Astrocyte of the cerebellum (primary cell): ENCODE measurements around the gene ACOX2.
A peak's percentile ranks its signal among the peaks of the same experiment; 100 is the strongest.
"Not testable (repeated sequence)": the region's sequence is repeated elsewhere in the genome, so short reads cannot be mapped to it uniquely, and the experiment has no call there.

Experiments used
- DNase-seq: peaks from one replicate; pipeline ENCODE4 v3.0.0-alpha.2; 2011; ENCODE audit warnings: low read depth
- H3K4me3 ChIP-seq: 2 replicates; pipeline ENCODE4 v1.5.1; 2011; ENCODE audit warnings: mild to moderate bottlenecking, low read depth, low read length, moderate library complexity
- CTCF ChIP-seq: IDR thresholded peaks from 2 replicates; pipeline ENCODE4 v1.5.1; 2012; ENCODE audit warnings: low read length, low read depth, moderate library complexity, mild to moderate bottlenecking; ENCODE audit errors: missing control alignments
- in situ Hi-C: cut with HindIII; loops from 2 replicates; pipeline ENCODE4 v1.10.0; 2017; ENCODE audit warnings: low sequenced_read_pairs

Gene ACOX2

GRCh38 chr3:58531555-58531954 is 5.4 kb downstream of the ACOX2 start:
- in situ Hi-C loops = no loop called here
- no peak for DNase-seq
- no peak for TF ChIP-seq CTCF

GRCh38 chr3:58530354-58530865 is 6.6 kb downstream of the ACOX2 start:
- in situ Hi-C loops = no loop called here
- TF ChIP-seq CTCF = no peak
- DNase-seq = no peak
- no peak overlapping the region for H3K4me3 ChIP-seq

More at GRCh38 chr3:58531555-58531954, 5.4 kb downstream of the ACOX2 start:
- H3K4me3 ChIP-seq = no peak overlapping the region

- peak; percentile 35 for TF ChIP-seq CTCF
- H3K4me3 ChIP-seq = no peak overlapping the region
- in situ Hi-C loops = no loop called here
- no peak for DNase-seq
Measured at GRCh38 chr3:58529516-58530353, 7.3 kb downstream of the ACOX2 start.

- no peak overlapping the region for H3K4me3 ChIP-seq
- TF ChIP-seq CTCF = no peak
- peak; percentile 42 for DNase-seq
- in situ Hi-C loops = no loop called here
Measured at GRCh38 chr3:58528629-58529028, 8.4 kb downstream of the ACOX2 start.

GRCh38 chr3:58527440-58527839 is 9.6 kb downstream of the ACOX2 start:
- DNase-seq, H3K4me3 ChIP-seq, in situ Hi-C loops: not testable (repeated sequence)

- DNase-seq = peak; percentile 71
- in situ Hi-C loops = no loop called here
- H3K4me3 ChIP-seq = no peak overlapping the region
- TF ChIP-seq CTCF = no peak
Measured at GRCh38 chr3:58526515-58526957, 10.5 kb downstream of the ACOX2 start.

GRCh38 chr3:58524326-58524888 is 12.6 kb downstream of the ACOX2 start:
- no peak for DNase-seq
- H3K4me3 ChIP-seq = no peak overlapping the region
- in situ Hi-C loops = no loop called here
- no peak for TF ChIP-seq CTCF
